ENCODE results near the gene RHBDD2.
A peak's percentile ranks its signal among the peaks of the same experiment; 100 is the strongest.
"Not testable (repeated sequence)": the region's sequence is repeated elsewhere in the genome, so short reads cannot be mapped to it uniquely, and the experiment has no call there.

The RHBDD2 gene

GRCh38 chr7:75878769-75879611 is at the start of gene RHBDD2:
TSS of gene RHBDD2 (plus strand) at chr7:75879034. CDS start at chr7:75879083, 49 bp downstream.
- peak; percentile 93 for DNase-seq

DNA sequence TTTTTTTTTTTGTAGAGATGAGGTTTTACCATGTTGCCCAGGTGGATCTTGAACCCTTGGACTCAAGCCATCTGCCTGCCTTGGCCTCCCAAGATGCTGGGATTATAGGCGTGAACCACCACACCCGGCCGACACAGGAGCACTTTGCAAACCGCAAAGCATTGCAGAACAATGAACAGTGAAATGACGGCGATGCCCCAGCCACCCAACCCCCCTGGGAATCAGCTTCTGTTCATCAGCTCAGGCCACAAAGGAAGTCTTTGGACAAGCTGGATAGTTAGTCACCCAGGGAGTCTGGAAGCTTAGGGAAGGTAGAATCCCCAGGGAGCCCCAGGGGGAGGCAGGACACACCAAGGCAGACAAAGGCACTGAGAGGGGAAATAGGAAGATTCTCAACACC is 49.2 kb upstream of the RHBDD2 start:
- DNase-seq: not testable (repeated sequence)

GRCh38 chr7:75830978-75831377 is 47.9 kb upstream of the RHBDD2 start:
- no peak for DNase-seq

DNA sequence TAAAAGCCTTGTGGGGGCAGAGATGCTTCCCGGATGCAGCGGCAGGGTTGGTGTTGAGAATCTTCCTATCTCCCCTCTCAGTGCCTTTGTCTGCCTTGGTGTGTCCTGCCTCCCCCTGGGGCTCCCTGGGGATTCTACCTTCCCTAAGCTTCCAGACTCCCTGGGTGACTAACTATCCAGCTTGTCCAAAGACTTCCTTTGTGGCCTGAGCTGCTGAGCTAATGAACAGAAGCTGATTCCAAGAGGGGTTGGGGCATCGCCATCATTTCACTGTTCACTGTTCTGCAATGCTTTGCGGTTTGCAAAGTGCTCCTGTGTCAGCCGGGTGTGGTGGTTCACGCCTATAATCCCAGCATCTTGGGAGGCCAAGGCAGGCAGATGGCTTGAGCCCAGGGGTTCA is 45.2 kb upstream of the RHBDD2 start:
- DNase-seq: not testable (repeated sequence)

- no peak for DNase-seq
Observed at GRCh38 chr7:75835688-75836285, 43.0 kb upstream of the RHBDD2 start.

- no peak for DNase-seq
Observed at GRCh38 chr7:75836798-75837197, 42.0 kb upstream of the RHBDD2 start.

- not testable (repeated sequence) for DNase-seq
Observed at GRCh38 chr7:75838281-75838930, 40.4 kb upstream of the RHBDD2 start.

- no peak for DNase-seq
Observed at GRCh38 chr7:75840029-75840428, 38.8 kb upstream of the RHBDD2 start.

DNA sequence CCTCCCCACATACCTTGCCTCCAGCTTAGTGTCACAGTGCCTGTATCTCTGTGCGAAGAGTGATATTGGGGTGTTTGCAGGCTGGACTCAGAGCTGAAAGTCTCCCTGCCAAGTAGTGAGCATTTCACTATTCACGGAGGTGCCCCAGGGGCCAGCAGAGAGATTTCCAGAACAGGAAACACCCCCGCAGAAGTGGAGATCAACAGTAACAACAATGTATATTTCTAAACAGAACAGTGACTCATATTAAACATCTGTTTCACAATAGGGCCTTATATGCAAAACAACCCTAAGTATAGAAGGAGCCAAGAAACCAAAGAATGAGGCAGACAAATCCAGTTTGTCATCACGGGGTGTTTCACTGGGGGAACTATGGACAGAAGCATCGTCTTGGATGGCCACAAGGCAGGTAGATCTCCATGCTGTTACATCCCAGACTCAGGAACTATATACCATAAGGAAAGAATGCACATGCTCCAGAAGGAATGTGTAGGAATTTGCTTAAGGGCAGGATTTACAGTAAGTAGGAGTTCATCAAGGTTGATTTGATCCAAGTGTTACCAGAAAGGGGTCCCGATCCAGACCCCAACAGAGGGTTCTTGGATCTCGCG is 35.9 kb upstream of the RHBDD2 start:
- DNase-seq: peak; percentile 36

GRCh38 chr7:75843613-75844116 is 35.2 kb upstream of the RHBDD2 start:
- no peak for DNase-seq

- DNase-seq: no peak
Observed at GRCh38 chr7:75844158-75844557, 34.7 kb upstream of the RHBDD2 start.

GRCh38 chr7:75845132-75845531 is 33.7 kb upstream of the RHBDD2 start:
- DNase-seq: not testable (repeated sequence)

DNA sequence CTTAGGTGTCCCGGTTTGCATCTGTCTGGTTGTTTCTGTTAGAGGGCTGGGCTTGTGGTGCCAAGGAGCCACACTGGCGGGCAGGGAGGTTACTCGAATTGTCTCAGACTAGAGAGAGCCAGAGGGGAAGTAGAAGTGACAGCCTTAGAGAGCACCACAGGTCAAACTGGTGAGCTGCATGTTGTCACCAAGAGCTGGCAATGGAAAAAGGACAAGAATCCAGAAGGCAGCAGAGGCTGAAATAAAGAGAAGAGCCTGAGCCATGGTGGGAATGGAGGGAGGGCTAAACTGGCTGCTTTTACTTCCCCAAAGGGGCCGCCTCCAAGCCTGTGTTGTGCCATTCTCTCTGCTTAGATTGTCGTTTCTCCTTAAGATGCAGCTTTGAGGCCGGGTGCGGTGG is 31.1 kb upstream of the RHBDD2 start:
- DNase-seq: no peak

DNA sequence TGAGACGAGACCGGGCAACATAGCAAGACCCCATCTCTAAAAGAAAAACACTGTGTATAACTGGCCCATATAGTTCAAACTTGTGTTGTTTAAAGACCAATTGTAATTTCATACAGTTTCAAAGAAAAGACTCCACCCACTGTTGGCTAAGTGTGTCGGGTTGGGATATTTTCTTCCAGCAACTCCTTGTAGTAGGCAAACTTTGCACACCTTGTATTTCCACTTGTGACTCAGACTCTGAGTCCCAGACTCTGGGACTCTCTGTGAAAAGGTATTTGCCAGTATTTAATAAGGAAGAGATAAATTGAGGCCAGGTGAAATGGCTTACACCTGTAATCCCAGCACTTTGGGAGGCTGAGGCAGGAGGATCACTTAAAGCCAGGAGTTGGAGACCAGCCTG is 29.3 kb upstream of the RHBDD2 start:
- DNase-seq: no peak

GRCh38 chr7:75850235-75850634 is 28.6 kb upstream of the RHBDD2 start:
- peak; percentile 7 for DNase-seq

DNA sequence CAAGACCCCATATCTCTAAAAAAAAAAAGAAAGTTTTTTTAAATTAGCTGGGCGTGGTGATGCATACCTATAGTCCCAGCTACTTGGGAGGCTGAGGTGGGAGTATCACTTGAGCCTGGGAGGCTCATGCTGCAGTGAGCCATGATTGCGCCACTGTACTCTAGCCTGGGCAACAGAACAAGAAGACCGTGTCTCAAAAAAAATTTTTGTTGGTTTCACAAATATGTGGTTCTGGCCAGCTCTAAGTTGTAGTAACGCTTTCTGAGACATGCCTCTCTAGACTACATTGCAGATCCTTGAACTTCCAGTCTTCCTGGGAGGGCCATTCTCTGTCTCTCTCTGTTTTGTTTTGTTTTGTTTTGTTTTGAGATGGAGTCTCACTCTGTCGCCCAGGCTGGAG is 24.6 kb upstream of the RHBDD2 start:
- DNase-seq: no peak

- not testable (repeated sequence) for DNase-seq
Observed at GRCh38 chr7:75854813-75855345, 24.0 kb upstream of the RHBDD2 start.

GRCh38 chr7:75856536-75856935 is 22.3 kb upstream of the RHBDD2 start:
- peak; percentile 35 for DNase-seq

DNA sequence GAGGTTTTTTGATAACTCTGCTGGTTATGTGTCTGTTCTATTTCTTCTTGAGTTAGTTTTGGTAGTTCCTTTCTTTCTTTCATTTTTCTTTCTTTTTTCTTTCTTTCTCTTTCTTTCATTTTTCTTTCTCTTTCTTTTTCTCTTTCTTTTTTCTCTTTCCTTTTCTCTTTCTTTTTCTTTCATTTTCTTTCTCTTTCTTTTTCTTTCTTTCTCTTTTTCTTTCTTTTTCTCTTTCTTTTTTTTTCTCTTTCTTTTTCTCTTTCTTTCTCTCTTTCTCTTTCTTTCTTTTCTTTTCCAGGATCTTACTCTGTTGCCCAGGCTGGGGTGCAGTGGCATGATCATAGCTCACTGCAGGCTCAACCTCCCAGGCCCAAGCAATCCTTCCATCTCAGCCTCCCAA is 20.4 kb upstream of the RHBDD2 start:
- no peak for DNase-seq

- no peak for DNase-seq
Observed at GRCh38 chr7:75861636-75862035, 17.2 kb upstream of the RHBDD2 start.

DNA sequence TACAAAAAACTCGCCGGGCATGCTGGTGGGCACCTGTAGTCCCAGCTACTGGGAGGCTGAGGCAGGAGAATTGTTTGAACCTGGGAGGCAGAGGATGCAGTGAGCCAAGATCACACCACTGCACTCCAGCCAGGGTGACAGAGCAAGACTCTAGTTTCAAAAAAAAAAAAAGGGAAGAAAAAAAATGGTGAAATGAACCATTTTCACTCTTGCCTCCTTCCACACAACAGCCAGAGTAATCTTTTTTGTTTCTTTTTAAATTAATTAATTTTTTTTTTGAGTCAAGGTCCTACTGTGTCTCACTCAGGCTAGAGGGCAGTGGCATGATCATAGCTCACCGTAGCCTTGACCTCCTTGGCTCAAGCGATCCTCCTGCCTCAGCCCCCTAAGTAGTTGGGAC is 14.6 kb upstream of the RHBDD2 start:
- not testable (repeated sequence) for DNase-seq

- DNase-seq: no peak
Observed at GRCh38 chr7:75866114-75866488, 12.7 kb upstream of the RHBDD2 start.

Data from hematopoietic multipotent progenitor cell treated with erythropoietin and hydrocortisone succinate and interleukin-3 and kit ligand, for 8 days (in vitro differentiated cells).